Stimulated activated CD4-positive, alpha-beta T cell treated with anti-CD3 and anti-CD28 coated beads, Interleukin-1b, Interleukin-23, amount 100 ng/mL, for 1 hour (primary cell): ENCODE data around the gene FLT3.

ENCODE experiments used
- DNase-seq, 2 donors: peaks; one replicate each; pipeline ENCODE4 v3.0.0-alpha.2; 2020; ENCODE audit warnings: low read depth in 2 of 2

The FLT3 gene

GRCh38 chr13:27961227-27962085 lies 138.9 kb downstream of the FLT3 start:
- DNase-seq: no peak

GRCh38 chr13:27960362-27961226 lies 139.8 kb downstream of the FLT3 start:
- DNase-seq: no peak

- DNase-seq: no peak
Observed at GRCh38 chr13:27959976-27960361, 140.4 kb downstream of the FLT3 start.

GRCh38 chr13:27956576-27957300 lies 143.6 kb downstream of the FLT3 start:
- DNase-seq: no peak

- DNase-seq: no peak
Observed at GRCh38 chr13:27955014-27955591, 145.3 kb downstream of the FLT3 start.

GRCh38 chr13:27954406-27954851 lies 145.9 kb downstream of the FLT3 start:
- DNase-seq: no peak

GRCh38 chr13:27953676-27954405 lies 146.5 kb downstream of the FLT3 start:
- DNase-seq: peak in 1 of 2 donors; percentile 53
